HG02759 (cell line): ENCODE measurements around the gene ARHGEF11.

Experiments
- ATAC-seq: cut with Tn5 transposase; IDR thresholded peaks from one replicate; pipeline ENCODE4 v1.9.1; 2021; ENCODE audit warnings: mild to moderate bottlenecking, moderate library complexity; ENCODE audit not compliant: unreplicated experiment

The ARHGEF11 gene

GRCh38 chr1:156913809-156914387, 131.6 kb downstream of the ARHGEF11 start:
- ATAC-seq: no peak

GRCh38 chr1:156912861-156913808, 132.4 kb downstream of the ARHGEF11 start:
- ATAC-seq: no peak

- ATAC-seq: no peak
These were observed 133.2 kb downstream of the ARHGEF11 start for GRCh38 chr1:156912310-156912709.

GRCh38 chr1:156911577-156912298, 133.8 kb downstream of the ARHGEF11 start:
- ATAC-seq: no peak

GRCh38 chr1:156910309-156910782, 135.2 kb downstream of the ARHGEF11 start:
- ATAC-seq: no peak

GRCh38 chr1:156909671-156910070, 135.9 kb downstream of the ARHGEF11 start:
- no peak for ATAC-seq

- no peak for ATAC-seq
These were observed 136.6 kb downstream of the ARHGEF11 start for GRCh38 chr1:156908955-156909354.

- no peak for ATAC-seq
These were observed 137.0 kb downstream of the ARHGEF11 start for GRCh38 chr1:156908541-156908940.

GRCh38 chr1:156906206-156906906, 139.2 kb downstream of the ARHGEF11 start:
- ATAC-seq: no peak

- ATAC-seq: no peak
These were observed 139.9 kb downstream of the ARHGEF11 start for GRCh38 chr1:156905651-156906050.

- no peak for ATAC-seq
These were observed 140.4 kb downstream of the ARHGEF11 start for GRCh38 chr1:156905176-156905575.

- ATAC-seq: no peak
These were observed 141.2 kb downstream of the ARHGEF11 start for GRCh38 chr1:156904187-156904959.

GRCh38 chr1:156903328-156904091, 142.0 kb downstream of the ARHGEF11 start:
- no peak for ATAC-seq

GRCh38 chr1:156901966-156902915, 143.3 kb downstream of the ARHGEF11 start:
- no peak for ATAC-seq

GRCh38 chr1:156901590-156901900, 144.0 kb downstream of the ARHGEF11 start:
- ATAC-seq: no peak

- no peak for ATAC-seq
These were observed 144.5 kb downstream of the ARHGEF11 start for GRCh38 chr1:156900896-156901589.

GRCh38 chr1:156899956-156900718, 145.4 kb downstream of the ARHGEF11 start:
- no peak for ATAC-seq
